IMR-90 (cell line): ENCODE results near the gene UNC5A. TPM values are rescaled to one million over a fixed set of nuclear protein-coding genes. Genes with fewer than 3 reads are reported as not detected.

ENCODE experiments used
- ATAC-seq: fragments of 200-7000 bp; cut with Tn5 transposase; 2 replicates; pipeline ENCODE4 v1.9.1; 2020; ENCODE audit warnings: low read depth, mild to moderate bottlenecking, moderate library complexity
- BruUV-seq: library from RNA; stranded (reverse); fragments of 400-500 nt; replicated peaks from 2 replicates; lab custom pipeline; 2021; lab: Mats Ljungman, UMichigan
- CTCF ChIA-PET: fragments of 300-600 bp; formaldehyde crosslinking; extraction: SDS; loops from one replicate; lab custom pipeline; 2021; ENCODE audit warnings: antibody characterized with exemption; lab: Yijun Ruan, JAX
- POLR2A ChIA-PET: fragments of 300-600 bp; sonication (Branson Sonifier 250); formaldehyde crosslinking; loops from one replicate; lab custom pipeline; 2022; ENCODE audit warnings: antibody characterized with exemption; ENCODE audit not compliant: unreplicated experiment; lab: Charles Lee
- DNase-seq: peaks from one replicate; pipeline ENCODE4 v3.0.0; 2013
- H2AFZ ChIP-seq: replicated peaks from 2 replicates; pipeline ENCODE3; 2013; ENCODE audit warnings: low read length, mild to moderate bottlenecking; ENCODE audit not compliant: poor library complexity
- H2AK5ac ChIP-seq: 2 replicates; pipeline ENCODE4 v1.6.1; 2013; ENCODE audit warnings: low read depth, low read length, inconsistent platforms
- H2AK9ac ChIP-seq: replicated peaks from 2 replicates; pipeline ENCODE3; 2013; ENCODE audit warnings: mild to moderate bottlenecking, low read depth, low read length, moderate library complexity; ENCODE audit not compliant: poor library complexity
- H2BK120ac ChIP-seq: 2 replicates; pipeline ENCODE4 v1.6.1; 2013; ENCODE audit warnings: low read depth, low read length, inconsistent platforms
- H2BK15ac ChIP-seq: 3 replicates; pipeline ENCODE4 v1.6.1; 2013; ENCODE audit warnings: low read depth, low read length, inconsistent platforms
- H2BK20ac ChIP-seq: 2 replicates; pipeline ENCODE4 v1.6.1; 2013; ENCODE audit warnings: low read depth, mild to moderate bottlenecking, inconsistent platforms, low read length, moderate library complexity
- H2BK5ac ChIP-seq: 2 replicates; pipeline ENCODE4 v1.6.1; 2013; ENCODE audit warnings: mild to moderate bottlenecking, low read depth, low read length, inconsistent platforms; ENCODE audit not compliant: poor library complexity, severe bottlenecking
- H3K14ac ChIP-seq: replicated peaks from 2 replicates; pipeline ENCODE4 v1.6.1; 2013; ENCODE audit warnings: low read depth, low read length, inconsistent platforms
- H3K18ac ChIP-seq: 2 replicates; pipeline ENCODE4 v1.6.1; 2013; ENCODE audit warnings: low read depth, low read length, control low read depth
- H3K23ac ChIP-seq: 2 replicates; pipeline ENCODE4 v1.6.1; 2013; ENCODE audit warnings: low read depth, low read length, inconsistent platforms
- H3K27ac ChIP-seq: 2 replicates; pipeline ENCODE4 v1.5.1; 2013; ENCODE audit warnings: mild to moderate bottlenecking, control low read depth, low read length; ENCODE audit not compliant: insufficient read depth
- H3K27me3 ChIP-seq: 2 replicates; pipeline ENCODE4 v1.6.1; 2013; ENCODE audit warnings: low read length; ENCODE audit not compliant: control insufficient read depth, insufficient read depth
- H3K36me3 ChIP-seq: 2 replicates; pipeline ENCODE4 v1.6.1; 2013; ENCODE audit warnings: low read length, mixed read lengths; ENCODE audit not compliant: control insufficient read depth, insufficient read depth
- H3K4ac ChIP-seq: 2 replicates; pipeline ENCODE4 v1.6.1; 2013; ENCODE audit warnings: low read depth, low read length, inconsistent platforms
- H3K4me1 ChIP-seq: 2 replicates; pipeline ENCODE4 v1.6.1; 2013; ENCODE audit warnings: low read length, mixed read lengths; ENCODE audit not compliant: control insufficient read depth, insufficient read depth
- H3K4me2 ChIP-seq: 2 replicates; pipeline ENCODE4 v1.6.1; 2013; ENCODE audit warnings: low read depth, mild to moderate bottlenecking, control low read depth, low read length, moderate library complexity
- H3K4me3 ChIP-seq: 2 replicates; pipeline ENCODE4 v1.5.1; 2013; ENCODE audit warnings: low read depth, mild to moderate bottlenecking, control low read depth, low read length, moderate library complexity; ENCODE audit not compliant: insufficient read depth
- H3K56ac ChIP-seq: 2 replicates; pipeline ENCODE4 v1.6.1; 2013; ENCODE audit warnings: low read length, inconsistent platforms; ENCODE audit not compliant: insufficient read depth; ENCODE audit errors: extremely low read depth
- H3K79me1 ChIP-seq, 2 experiments: 2 replicates each; pipeline ENCODE4 v1.6.1; 2013; ENCODE audit warnings: low read length in 2 of 2, inconsistent platforms in 1 of 2, low read depth in 1 of 2
- H3K9ac ChIP-seq: 2 replicates; pipeline ENCODE4 v1.6.1; 2013; ENCODE audit warnings: low read depth, low read length, control low read depth
- H3K9me1 ChIP-seq: 2 replicates; pipeline ENCODE4 v1.6.1; 2013; ENCODE audit warnings: low read length, inconsistent platforms; ENCODE audit not compliant: insufficient read depth
- H3K9me3 ChIP-seq: 2 replicates; pipeline ENCODE4 v1.6.1; 2013; ENCODE audit warnings: low read length; ENCODE audit not compliant: control insufficient read depth, insufficient read depth
- H4K20me1 ChIP-seq: 2 replicates; pipeline ENCODE4 v1.6.1; 2013; ENCODE audit warnings: low read length, inconsistent platforms; ENCODE audit not compliant: insufficient read depth
- H4K5ac ChIP-seq: 2 replicates; pipeline ENCODE4 v1.6.1; 2013; ENCODE audit warnings: mild to moderate bottlenecking, low read depth, low read length, control low read depth
- H4K8ac ChIP-seq, 2 experiments: 2 replicates each; pipeline ENCODE4 v1.6.1; 2013; ENCODE audit warnings: low read depth in 2 of 2, low read length in 2 of 2, control low read depth in 1 of 2, inconsistent platforms in 1 of 2
- H4K91ac ChIP-seq: 2 replicates; pipeline ENCODE4 v1.6.1; 2013; ENCODE audit warnings: low read depth, low read length, inconsistent platforms; ENCODE audit not compliant: insufficient read depth
- NFE2L2 ChIP-seq: fragments of 150-350 bp; IDR thresholded peaks from 2 replicates; pipeline ENCODE4 v1.6.1; 2016; ENCODE audit warnings: low read depth, mild to moderate bottlenecking, low read length
- POLR2A ChIP-seq: IDR thresholded peaks from 2 replicates; pipeline ENCODE4 v1.6.1; 2012; ENCODE audit warnings: mild to moderate bottlenecking, low read depth, low read length
- RFX5 ChIP-seq: IDR thresholded peaks from 2 replicates; pipeline ENCODE4 v1.8.0; 2012; ENCODE audit warnings: low read depth, mild to moderate bottlenecking, low read length, moderate library complexity
- SMC3 ChIP-seq: fragments of 150-350 bp; IDR thresholded peaks from 2 replicates; pipeline ENCODE4 v1.6.1; 2016; ENCODE audit warnings: low read depth, mild to moderate bottlenecking, antibody characterized with exemption, low read length, moderate library complexity
- WGBS, 2 experiments: methylation state at CpG; one replicate each; pipeline versions ENCODE4 v1.1.5 to v1.1.7; 2013; ENCODE audit warnings: missing lambda C conversion rate in 2 of 2; ENCODE audit not compliant: insufficient read length in 1 of 2; ENCODE audit errors: extremely low coverage in 2 of 2; 5-methylcytosine and 5-hydroxymethylcytosine counted together
- dilution Hi-C: fragments of 300-500 bp; cut with HindIII; formaldehyde crosslinking; loops from one replicate; pipeline ENCODE4 v1.14.3; 2018; ENCODE audit warnings: low sequenced_read_pairs; ENCODE audit not compliant: unreplicated experiment
- in situ Hi-C: fragments of 300-500 bp; cut with MboI; formaldehyde crosslinking; loops from 3 replicates; pipeline ENCODE4 v1.14.3; 2019; ENCODE audit warnings: low sequenced_read_pairs, inconsistent platforms, mixed read lengths
- intact Hi-C: fragments of 100-400 bp; cut with micrococcal nuclease; formaldehyde crosslinking; loops from 2 replicates; pipeline ENCODE4 v1.10.0; 2022
- polyA plus RNA-seq, 3 experiments: library from polyadenylated mRNA; depleted of rRNA; stranded (reverse); fragments of >200 nt; gene quantifications; 2 replicates each; pipeline ENCODE4 v1.2.3, GENCODE V29; 2012; ENCODE audit warnings: low replicate concordance in 1 of 3
- total RNA-seq: library from RNA; depleted of rRNA; stranded (reverse); fragments of >200 nt; gene quantifications from 2 replicates; pipeline ENCODE4 v1.2.3, GENCODE V29; 2012

UNC5A gene
- total and polyA plus RNA-seq, 2 of the 4 experiments (the other 2 are of a cell fraction), result not detected

DNA sequence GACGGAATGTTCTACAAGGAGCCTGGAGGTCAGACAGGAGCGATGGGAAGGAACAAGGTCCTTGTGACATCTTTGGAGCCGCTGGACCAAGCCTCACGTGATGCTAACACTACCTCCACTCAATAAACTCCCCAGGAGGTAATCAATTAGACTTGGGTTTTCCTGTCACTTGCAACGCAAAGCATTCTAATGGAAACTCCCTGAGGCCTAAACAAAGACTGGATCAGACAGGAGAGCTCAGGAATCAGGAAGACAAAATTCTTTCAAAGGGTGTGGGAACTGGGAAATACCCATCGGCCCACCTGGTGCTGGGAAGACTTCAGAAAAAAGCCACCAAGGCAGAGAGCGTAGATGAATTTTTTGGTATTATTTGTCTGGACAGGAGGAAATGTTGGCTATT lies 22.3 kb upstream of the UNC5A start:
- no peak for ATAC-seq

More for the DNA sequence above, 22.3 kb upstream of the UNC5A start:
- ChIA-PET CTCF (no interaction called here), POLR2A (no interaction called here)
- Histone ChIP-seq H3K18ac (no peak overlapping the region), H4K8ac (no peak overlapping the region), H3K9me1 (no peaks in the 10 kb centered on the region), H3K36me3 (no peaks in the 10 kb centered on the region), H3K4me1 (peaks cover 2% of the 10 kb centered on the region; the same call in 1 of the 2 replicates), H2AK5ac (no peak overlapping the region), H3K4ac (no peak overlapping the region), H3K23ac (no peak overlapping the region), H2AFZ (no peak overlapping the region), H2BK15ac (no peak overlapping the region), H3K4me2 (no peak overlapping the region), H3K79me1 (no peaks in the 10 kb centered on the region), H2BK5ac (no peak overlapping the region), H3K27me3 (peaks cover 53% of the 10 kb centered on the region), H4K5ac (no peak overlapping the region), H3K9me3 (no peaks in the 10 kb centered on the region), H3K56ac (no peak overlapping the region), H2BK120ac (no peak overlapping the region), H3K14ac (no peak overlapping the region), H3K9ac (no peak overlapping the region), H3K4me3 (no peak overlapping the region), H2BK20ac (no peak overlapping the region), H4K20me1 (no peaks in the 10 kb centered on the region), H3K27ac (no peak overlapping the region), H2AK9ac (no peak overlapping the region), H4K91ac (no peak overlapping the region)
- TF ChIP-seq SMC3, result no peak
- TF ChIP-seq RFX5, result no peak
- no peak for TF ChIP-seq NFE2L2
- TF ChIP-seq POLR2A, result no peak
- no peak for DNase-seq
- WGBS, 2 experiments, result 0% methylated on average over 1 of the region's 7 CpGs; no CpG with 5 or more reads in 1 of the 2 experiments
- BruUV-seq, result no TSS peak
- intact Hi-C loops, result no loop called here
- dilution Hi-C loops, result no loop called here
- in situ Hi-C loops, result no loop called here
